ENCODE results near the gene TMOD1. TPM values are rescaled to one million over a fixed set of nuclear protein-coding genes. Genes with fewer than 3 reads are reported as not detected.

TMOD1 gene
- total and polyA plus RNA-seq, 9 of the 15 experiments (the other 6 are each of a cell fraction or from before 2014, with no cell fraction given): 7.1 to 41.2 (median 14.2) TPM

DNA sequence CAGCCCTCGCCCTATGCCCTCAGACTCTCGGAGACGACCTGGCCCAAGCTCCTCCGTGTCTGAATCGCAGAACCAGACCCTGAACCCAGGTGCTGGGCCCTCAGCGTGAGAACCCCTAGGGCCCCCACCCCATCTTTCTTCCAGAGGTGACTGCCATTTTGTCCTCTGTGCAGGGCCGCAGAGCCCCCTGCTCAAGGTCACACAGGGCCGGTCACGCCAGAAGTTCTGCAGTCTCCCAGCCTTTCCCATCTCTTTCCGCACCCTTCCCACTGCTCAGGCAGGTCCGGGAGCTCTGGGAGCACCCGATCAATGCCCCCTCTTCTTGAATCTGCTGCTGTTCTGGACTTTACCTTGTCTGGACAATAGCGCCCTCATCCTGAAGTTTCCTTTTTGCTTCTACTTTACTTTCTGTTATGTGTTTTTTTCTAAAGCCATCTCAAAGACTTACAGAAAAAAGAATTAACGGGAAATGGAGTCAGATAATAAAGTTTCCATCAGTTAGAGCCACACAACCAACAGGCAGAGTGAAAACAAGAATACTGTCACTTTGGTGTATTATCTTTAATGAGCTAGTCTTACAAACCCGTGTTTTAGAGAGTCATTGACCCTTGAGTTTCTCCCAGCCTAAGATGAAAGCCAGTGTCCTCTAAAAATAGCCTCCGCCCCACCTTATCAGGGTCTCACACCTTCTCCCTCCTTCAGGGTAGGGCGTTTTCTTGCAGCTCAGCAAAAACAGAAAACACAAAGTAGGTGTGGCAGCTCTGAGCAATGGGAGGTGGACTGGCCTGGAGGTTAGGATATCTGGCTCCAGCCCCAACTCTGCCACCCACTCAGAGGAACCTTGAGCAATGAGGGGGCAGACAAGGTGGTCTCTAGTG lies 1.8 kb downstream of the TMOD1 start (continued):
- TF ChIP-seq FOXJ3 (CRISPR knock-in tag; IDR thresholded peaks at IDR 0.05): no peak
- no peak for TF ChIP-seq BDP1 (IDR thresholded peaks at IDR 0.05; ENCODE audit: insufficient read depth, insufficient read length)
- no peak for TF ChIP-seq ZFP91 (CRISPR knock-in tag; IDR thresholded peaks at IDR 0.05)
- peak; percentile 90 for TF ChIP-seq ZEB2 (IDR thresholded peaks at IDR 0.05)
- TF ChIP-seq ZNF41 (CRISPR knock-in tag; conservative IDR thresholded peaks at IDR 0.05): no peak
- TF ChIP-seq FOXJ2 (tag; IDR thresholded peaks at IDR 0.05): peak; percentile 49; the same call in 1 of the 2 replicates
- no peak for TF ChIP-seq ELF4 (CRISPR knock-in tag; IDR thresholded peaks at IDR 0.05)
- TF ChIP-seq CCNT2 (IDR thresholded peaks at IDR 0.05; ENCODE audit: borderline replicate concordance, extremely low read depth, insufficient read length, low read depth, low read length): peak; percentile 89
- TF ChIP-seq NONO (IDR thresholded peaks at IDR 0.05; ENCODE audit: low read depth in 2 of 2, low read length in 1 of 2): no peak
- TF ChIP-seq ZNF212 (CRISPR knock-in tag; IDR thresholded peaks at IDR 0.05): no peak
- no peak for TF ChIP-seq ZNF695 (CRISPR knock-in tag; IDR thresholded peaks at IDR 0.05)
- TF ChIP-seq, protein P1, sequence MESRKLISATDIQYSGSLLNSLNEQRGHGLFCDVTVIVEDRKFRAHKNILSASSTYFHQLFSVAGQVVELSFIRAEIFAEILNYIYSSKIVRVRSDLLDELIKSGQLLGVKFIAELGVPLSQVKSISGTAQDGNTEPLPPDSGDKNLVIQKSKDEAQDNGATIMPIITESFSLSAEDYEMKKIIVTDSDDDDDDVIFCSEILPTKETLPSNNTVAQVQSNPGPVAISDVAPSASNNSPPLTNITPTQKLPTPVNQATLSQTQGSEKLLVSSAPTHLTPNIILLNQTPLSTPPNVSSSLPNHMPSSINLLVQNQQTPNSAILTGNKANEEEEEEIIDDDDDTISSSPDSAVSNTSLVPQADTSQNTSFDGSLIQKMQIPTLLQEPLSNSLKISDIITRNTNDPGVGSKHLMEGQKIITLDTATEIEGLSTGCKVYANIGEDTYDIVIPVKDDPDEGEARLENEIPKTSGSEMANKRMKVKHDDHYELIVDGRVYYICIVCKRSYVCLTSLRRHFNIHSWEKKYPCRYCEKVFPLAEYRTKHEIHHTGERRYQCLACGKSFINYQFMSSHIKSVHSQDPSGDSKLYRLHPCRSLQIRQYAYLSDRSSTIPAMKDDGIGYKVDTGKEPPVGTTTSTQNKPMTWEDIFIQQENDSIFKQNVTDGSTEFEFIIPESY (CRISPR knock-in tag; IDR thresholded peaks at IDR 0.05): no peak
- no peak for TF ChIP-seq THAP12 (CRISPR knock-in tag; IDR thresholded peaks at IDR 0.05)
- peak; percentile 91 for TF ChIP-seq PML (IDR thresholded peaks at IDR 0.05; ENCODE audit: low read length)
- no peak for TF ChIP-seq ZNF778 (CRISPR knock-in tag; IDR thresholded peaks at IDR 0.05)
- TF ChIP-seq ARID2 (IDR thresholded peaks at IDR 0.05): no peak
- TF ChIP-seq BRD9 (IDR thresholded peaks at IDR 0.05; ENCODE audit: low read depth, partially characterized antibody): peak; percentile 77
- TF ChIP-seq, protein P2, sequence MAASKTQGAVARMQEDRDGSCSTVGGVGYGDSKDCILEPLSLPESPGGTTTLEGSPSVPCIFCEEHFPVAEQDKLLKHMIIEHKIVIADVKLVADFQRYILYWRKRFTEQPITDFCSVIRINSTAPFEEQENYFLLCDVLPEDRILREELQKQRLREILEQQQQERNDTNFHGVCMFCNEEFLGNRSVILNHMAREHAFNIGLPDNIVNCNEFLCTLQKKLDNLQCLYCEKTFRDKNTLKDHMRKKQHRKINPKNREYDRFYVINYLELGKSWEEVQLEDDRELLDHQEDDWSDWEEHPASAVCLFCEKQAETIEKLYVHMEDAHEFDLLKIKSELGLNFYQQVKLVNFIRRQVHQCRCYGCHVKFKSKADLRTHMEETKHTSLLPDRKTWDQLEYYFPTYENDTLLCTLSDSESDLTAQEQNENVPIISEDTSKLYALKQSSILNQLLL (CRISPR knock-in tag; IDR thresholded peaks at IDR 0.05; ENCODE audit: borderline replicate concordance): no peak
- TF ChIP-seq, protein P3, sequence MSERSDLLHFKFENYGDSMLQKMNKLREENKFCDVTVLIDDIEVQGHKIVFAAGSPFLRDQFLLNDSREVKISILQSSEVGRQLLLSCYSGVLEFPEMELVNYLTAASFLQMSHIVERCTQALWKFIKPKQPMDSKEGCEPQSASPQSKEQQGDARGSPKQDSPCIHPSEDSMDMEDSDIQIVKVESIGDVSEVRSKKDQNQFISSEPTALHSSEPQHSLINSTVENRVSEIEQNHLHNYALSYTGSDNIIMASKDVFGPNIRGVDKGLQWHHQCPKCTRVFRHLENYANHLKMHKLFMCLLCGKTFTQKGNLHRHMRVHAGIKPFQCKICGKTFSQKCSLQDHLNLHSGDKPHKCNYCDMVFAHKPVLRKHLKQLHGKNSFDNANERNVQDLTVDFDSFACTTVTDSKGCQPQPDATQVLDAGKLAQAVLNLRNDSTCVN (CRISPR knock-in tag; IDR thresholded peaks at IDR 0.05): no peak; the same call in 1 of the 2 replicates
- no peak for TF ChIP-seq ZNF436 (CRISPR knock-in tag; IDR thresholded peaks at IDR 0.05)

All from K562 (cell line).